Inferior parietal cortex (tissue), 1 donor: Measurements from ENCODE around the gene KRTDAP.
"Not testable (repeated sequence)": the region's sequence is repeated elsewhere in the genome, so short reads cannot be mapped to it uniquely, and the experiment has no call there.

Experiments used
- DNase-seq: peaks from one replicate; pipeline ENCODE4 v3.0.0-alpha.2; 2016; ENCODE audit errors: extremely low spot score

Gene KRTDAP

DNA sequence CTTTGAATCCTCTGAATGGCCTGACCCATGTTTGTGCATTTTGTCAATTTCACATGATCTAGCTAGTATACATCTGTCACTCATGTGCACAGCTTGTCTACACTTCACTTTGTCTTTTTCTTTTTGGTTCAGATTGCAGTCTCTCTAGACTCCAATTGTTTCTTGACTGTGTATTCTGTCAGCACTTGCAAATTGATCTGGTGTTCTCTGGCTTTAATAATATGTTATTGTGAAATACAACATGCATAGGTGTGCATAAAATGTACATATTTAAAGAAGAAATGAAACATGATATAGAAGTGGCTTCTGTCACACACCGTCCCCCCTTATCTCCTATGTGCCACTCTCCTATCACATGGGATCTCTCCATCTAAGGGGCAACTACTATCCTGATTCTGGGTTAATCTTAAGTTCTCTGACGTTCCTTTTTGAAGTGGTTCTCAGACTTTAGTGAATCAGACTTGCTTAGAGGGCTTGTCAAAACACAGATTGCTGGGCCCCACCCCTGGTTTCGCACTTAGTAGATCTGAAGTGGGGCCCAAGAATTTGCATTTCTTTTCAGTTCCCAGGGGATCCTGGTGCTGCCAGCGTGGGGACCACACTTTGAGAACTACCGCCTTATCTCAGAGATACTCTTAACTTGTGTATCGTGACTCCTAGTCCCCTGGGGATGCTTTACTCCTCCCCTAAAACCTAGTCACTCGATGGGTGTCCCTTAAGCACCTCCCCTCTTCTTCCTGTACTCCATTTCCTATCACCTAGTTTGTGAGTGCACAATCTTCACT is 5.8 kb downstream of the KRTDAP start:
- DNase-seq: no peak

DNA sequence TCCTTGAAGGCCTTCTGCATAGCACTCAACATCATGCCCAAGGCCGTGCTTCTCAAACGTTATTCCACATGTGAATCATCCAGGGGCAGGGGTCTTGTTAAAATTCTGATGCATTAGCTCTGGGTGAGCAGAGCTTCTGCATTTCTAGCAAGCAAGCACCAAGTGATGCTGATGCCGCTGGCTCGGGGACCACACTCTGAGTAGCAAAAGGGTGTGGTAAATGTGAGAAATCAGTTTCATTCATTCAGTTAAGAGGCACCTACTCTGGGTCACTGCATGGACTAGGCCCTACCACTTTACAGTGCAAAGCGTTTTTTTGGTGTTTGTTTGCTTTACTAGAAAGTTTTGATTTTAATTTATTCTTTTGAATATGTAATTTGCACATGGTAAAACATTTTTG is 7.2 kb downstream of the KRTDAP start:
- no peak for DNase-seq

DNA sequence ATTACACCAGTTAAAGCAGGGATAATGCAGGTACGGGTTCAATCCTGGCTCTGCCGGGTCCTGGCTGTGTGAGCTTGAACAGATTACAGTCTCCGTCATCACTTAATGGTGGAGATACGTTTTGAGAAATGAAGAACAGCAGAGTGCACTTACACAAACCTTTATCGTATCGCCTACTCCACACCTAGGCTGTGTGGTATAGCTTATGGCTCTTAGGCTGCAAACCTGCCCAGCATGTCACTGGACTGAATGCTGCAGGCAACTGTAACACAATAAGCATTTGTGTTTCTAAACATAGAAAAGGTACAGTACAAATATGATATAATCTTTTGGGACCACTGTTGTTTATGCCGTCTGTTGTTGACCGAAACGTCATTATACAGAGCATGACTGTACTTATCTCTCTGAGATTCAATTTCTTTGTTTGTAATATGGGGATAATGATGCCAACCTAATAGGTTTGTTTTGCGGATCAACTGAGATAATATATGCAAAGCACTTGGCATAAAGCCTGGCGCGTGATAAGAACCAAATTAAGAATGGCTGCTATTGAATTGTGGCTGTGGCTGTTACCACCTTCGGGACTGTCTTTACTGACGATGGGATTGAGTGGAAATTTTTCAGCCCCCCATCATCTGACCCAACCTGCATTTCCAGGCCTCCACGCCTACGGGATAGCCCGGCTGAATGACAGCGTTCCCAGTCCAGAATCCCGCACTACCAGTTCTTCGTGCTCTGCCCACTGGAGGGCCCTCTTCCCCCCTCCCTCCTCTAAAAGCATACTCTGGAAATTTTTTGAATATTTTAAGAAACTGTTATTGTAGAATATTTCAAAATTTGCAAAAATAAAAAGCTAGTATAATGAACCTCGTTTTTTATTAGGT is 11.2 kb downstream of the KRTDAP start:
- DNase-seq: no peak

DNA sequence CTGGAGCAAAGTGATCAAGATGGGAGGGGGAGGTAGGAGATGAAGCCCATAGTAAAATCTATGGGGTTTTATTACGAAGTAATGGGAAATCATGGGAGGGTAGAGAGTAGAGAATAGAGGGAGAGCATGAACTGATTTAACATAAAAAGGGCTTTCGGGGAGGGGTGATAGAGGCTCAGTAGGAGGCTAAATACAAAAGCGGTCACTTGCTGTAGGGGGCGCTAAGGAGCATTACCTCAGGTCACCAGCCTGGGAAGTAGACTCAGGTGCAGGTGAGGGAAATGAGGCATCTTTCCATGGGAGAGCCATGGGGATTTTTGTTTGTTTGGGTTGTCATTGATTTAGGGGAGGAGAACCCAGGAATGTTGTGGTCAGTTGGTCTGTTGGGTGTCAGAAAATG is 14.1 kb downstream of the KRTDAP start:
- no peak for DNase-seq

DNA sequence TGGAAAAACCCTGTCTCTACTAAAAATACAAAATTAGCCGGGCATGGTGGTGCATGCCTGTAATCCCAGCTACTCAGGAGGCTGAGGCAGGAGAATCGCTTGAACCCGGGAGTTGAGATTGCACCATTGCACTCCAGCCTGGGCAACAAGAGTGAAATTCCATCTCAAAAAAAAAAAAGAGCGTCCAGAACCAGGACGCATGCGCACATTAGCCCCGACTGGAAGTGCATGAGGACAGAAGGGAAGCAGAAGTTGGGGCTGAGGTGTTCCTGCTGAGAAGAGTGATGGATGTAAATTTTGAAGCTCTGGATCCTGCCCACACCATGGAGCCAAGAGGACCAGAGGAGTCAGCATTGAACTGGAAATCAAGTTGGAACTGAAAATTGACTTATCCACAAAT is 15.7 kb downstream of the KRTDAP start:
- not testable (repeated sequence) for DNase-seq

DNA sequence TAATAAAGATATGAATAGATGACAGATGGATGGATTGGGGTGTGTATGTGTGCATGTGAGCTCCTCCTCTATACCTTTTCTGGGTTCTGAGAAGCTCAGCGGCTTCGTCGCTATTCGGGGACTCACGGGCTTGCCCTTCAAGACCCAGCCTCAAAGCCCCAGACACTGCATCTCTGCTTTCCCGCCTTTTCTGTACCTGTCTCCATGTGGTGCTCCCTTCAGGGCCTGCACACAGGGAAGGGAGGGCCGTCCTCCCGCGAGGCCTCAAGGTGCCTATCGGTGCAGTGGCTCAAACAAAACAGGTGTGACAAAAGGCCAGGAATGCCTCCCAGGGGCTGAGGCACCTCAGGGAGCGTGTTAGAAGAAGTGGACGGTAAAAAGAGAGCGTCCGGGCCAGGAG is 16.2 kb downstream of the KRTDAP start:
- no peak for DNase-seq

DNA sequence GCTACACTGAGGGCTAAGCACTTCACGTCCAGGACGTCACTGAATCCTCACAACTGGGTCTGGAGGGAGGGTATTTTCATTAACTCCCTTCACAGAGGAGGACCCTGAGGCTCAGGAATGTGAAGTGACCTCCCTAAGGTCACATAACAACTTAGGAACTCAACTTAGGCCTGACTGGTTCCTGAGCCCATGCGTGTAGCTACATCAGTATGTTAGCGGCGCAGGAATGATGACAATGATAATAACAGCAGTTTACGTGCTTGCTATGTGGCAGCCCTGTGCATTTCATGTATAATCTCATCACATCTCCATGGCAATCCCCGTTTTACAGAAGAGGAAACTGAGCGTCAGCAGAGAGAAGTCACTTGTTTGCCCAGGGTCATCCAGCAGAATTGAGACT is 18.3 kb downstream of the KRTDAP start:
- DNase-seq: no peak

DNA sequence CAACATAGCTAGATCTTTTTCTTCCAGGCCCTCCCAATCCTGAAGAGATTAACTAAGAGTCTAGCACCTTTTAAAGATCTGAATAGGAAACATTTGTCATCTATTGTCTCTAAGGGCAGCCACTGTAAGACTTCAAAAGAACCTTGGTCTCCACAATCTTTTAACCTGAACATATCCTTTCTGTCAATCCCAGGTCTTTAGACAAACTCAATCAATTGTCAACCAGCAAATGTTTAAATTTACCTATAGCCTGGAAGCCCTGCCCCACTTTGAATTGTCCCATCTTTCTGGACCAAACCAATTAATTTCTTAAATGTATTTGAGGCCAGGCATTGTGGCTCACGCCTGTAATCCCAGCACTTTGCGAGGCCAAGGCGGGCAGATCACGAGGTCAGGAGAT is 19.2 kb downstream of the KRTDAP start:
- DNase-seq: not testable (repeated sequence)

DNA sequence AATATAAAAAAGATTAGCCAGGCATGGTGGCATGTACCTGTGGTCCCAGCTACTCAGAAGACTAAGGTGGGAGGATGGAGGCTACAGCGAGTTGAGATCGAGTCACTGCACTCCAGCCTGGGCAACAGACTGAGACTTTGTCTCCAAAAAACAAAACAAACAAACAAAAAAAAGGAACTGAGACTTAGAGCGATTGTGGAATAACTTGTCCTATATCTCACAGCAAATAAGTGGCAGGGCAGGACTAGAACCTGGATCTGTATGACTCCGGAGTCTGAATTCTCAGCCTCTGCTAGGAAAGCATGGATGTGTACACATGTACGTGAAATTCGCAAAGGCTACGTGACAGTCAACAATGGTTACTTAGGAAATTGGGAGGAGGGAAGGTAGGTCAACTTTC is 20.1 kb downstream of the KRTDAP start:
- no peak for DNase-seq

DNA sequence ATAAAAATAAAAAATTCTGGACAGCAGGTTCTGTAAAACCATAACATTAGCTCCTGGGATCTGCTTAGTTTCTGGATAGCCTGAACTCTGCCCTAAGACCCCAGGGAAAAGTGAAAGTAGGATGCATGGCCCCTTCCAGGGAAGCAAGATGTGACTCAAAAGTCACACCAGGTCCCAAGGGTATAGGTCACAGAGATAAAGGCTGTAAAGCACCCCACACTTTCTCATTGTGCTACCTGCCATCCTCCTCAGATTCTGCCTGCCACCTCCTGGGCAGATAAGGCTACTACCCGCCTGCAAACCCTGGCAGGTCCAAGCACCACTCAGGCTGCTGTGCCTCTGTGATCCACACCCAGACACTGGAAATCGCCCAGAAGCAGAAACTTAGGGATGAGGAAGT is 21.6 kb downstream of the KRTDAP start:
- peak; percentile 23 for DNase-seq

DNA sequence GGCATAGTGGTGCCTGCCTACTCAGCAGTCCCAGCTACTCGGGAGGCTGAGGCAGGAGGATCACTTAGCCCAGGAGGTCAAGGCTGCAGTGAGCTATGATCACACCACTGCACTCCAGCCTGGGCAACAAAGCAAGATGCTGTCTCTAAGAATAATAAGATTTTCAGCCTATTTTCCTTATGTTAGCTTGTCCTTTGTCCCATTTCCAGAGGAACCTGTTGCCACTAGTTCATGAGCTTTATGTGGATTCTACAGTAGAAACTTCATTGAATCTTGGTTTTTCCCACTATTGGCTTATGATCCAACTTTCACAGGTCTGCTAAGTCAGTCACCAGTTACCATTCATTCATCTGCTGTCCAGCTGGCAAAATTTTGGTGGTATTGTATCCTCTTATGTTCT is 24.0 kb downstream of the KRTDAP start:
- no peak for DNase-seq

DNA sequence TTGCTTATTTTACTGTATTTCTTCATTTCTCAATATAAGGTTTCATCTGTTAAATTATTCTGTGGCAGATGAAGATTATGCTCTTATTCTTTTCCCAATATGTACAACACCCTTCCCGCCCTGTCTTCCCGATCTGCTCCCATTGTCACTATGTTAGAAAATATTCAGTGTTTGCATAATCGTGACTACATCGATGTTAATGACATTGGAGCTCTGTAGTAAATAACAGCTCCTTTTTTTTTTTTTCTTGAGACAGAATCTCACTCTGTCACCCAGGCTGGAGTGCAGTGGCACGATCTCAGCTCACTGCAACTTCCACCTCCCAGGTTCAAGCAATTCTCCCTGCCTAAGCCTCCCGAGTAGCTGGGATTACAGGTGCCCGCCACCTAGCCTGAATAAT is 27.3 kb downstream of the KRTDAP start:
- not testable (repeated sequence) for DNase-seq

DNA sequence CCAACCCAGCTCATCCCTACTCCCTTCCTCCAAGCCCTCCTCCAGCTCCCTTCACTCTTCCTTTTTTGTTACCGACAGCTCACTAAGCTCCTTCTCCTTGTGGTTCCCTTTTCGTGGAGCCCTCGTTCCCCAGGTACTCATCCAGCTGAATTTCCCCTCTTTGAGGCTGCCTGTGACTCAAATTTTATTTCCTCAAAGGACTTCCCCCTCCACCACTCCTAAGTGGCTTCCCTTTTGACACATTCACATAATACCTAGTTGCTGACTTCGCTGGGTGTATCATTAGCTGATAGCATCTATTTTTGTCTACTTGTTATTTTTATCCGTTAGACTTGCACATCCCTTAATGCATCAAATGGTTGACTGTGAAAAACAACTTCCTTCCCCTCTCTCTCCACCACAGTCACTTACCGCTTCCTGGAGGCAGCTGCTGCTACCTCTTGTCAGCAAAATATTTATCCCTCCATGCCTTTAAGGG is 27.7 kb downstream of the KRTDAP start:
- no peak for DNase-seq

DNA sequence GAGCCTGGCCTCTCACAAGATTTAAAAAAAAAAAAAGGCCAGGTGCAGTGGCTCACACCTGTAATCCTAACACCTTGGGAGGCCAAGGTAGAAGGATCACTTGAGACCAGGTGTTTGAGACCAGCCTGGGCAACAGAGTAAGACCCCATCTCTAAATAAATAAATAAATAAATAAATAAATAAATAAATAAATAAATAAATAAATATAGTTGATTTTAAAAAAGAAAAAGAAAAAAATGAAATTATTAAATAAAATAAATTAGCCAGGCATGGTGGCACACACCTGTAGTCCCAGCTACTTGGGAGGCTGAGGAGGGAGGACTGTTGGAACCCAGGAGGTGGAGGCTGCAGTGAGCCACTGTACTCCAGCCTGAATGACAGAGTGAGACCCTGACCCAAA is 28.5 kb downstream of the KRTDAP start:
- not testable (repeated sequence) for DNase-seq

DNA sequence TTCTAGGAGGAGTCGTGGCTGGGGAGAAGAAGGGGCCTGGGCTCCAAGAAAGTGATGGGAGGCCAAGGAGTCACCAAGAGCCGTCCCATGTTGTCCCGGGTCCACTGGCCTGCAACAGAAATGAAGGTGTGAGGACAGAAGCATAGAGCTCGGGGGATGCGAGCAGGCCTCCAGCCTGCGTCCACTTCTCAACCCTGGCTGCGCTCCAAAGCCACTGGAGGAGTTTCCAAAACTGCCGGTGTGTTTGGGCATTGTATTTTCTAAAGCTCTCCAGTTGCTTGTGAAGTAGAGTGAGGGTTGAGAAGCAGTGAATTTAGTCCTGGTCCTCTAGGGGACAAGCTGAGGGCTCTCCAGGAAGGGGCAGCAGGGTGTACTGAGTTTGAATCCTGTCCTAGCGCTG is 29.2 kb downstream of the KRTDAP start:
- DNase-seq: no peak

DNA sequence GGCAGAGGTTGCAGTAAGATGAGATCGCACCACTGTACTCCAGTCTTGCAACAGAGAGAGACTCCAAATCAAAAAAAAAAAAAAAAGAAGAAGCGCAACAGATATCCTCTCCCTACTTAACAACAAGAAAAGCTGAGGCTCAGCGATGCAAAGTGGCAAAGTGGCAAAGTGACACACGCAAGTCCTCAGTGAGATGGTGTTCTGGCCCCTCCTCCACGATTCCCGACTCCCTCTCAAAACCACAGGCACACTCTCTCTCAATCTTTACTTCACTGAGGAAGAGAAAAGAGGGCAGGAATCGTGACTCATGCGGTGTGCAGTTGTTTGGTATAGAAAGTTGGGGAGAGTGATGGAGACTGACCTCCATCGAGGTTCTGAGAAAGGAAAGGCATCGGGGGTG is 29.7 kb downstream of the KRTDAP start:
- no peak for DNase-seq

DNA sequence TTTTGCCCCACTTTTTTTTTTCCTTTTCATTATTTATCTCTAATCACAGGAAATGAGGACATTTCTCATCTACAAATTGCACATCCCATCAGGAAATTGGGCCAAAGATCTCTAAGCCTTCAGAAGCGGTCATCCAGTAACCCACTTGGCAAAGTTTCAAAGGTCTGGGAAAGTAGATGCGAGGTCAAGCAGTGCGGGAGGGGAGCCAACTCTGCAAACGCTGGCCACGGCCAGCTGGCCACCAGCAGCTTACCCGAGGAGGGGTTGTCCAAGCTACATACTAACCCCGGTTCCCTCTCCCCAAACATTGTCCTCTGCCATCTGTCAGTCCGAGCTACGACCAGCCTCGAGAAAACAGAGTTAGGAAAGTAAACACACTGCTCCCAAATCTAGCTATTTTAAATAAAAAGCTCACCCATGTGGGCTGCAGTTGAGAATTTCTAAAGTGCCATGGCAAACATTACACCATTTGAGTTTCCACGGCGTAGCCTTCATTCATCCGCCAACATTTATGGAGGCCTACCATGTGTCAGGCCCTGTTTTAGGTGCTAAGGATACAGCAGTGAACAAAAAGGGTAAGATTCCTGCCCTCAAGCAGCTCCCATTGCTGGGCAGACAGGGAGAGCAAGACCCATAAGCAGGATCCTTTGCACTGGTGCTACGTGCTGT is 30.7 kb downstream of the KRTDAP start:
- no peak for DNase-seq

DNA sequence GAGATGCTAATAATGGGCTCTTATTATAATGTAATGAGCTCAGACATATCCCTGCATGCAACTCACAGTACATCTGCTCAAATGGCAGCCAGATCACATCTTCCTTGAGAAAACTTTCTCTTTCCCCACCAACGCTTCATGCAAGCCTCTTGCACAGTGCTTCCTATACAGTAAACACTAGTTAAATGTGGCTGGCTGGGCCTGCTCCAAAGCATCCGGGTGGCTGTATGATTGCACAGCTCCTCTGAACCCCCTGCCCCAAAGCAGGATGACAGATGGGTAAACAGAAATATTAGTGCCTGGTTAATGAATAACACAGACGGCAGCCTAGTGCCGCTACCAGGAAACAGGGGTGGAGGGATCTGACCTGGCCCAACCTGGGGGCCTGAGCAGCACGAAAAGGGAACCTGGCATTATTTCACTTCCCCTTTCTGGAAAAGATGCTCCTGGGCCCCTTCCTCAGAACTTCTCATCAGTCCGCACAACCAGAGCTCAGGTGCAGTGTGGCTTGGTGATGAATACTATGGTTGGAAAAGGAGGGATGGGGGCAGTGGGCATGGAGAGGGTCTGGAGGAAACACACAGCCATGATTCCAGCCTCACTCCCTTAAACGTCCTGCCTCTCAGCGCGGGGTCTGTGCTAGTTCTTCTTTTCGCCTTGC is 31.4 kb downstream of the KRTDAP start:
- no peak for DNase-seq

DNA sequence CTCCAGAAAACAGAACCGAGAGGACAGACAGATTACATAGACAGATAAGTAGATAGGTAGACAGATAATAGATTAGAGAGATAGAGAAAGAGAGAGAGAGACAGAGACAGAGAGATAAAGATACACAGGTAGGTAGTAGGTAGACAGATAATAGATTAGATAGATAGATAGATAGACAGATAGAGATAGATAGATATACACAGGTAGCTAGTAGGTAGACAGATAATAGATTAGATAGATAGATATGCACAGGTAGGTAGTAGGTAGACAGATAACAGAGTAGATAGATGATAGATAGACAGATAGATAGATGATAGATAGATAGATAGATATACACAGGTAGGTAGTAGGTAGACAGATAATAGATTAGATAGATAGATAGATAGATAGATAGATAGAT is 32.1 kb downstream of the KRTDAP start:
- no peak for DNase-seq

DNA sequence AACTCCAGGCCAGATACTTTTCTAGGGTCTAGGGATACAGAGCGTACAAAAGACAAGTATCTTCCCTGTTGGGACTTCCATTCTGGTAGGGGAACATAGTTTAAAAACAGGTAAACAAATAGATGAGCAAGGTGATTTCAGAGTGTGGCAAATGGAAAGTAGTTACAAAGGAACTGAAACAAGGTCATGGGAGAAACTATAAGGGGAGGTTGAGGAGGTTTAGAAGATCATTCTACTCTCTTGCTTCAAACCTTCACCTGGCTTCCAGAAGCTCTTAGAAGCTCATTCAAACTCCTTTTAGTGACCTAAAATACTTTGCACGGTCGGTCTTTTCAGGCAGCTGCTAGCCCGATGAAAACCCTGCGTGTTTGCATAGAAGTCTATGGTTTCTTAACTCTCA is 33.1 kb downstream of the KRTDAP start:
- no peak for DNase-seq

DNA sequence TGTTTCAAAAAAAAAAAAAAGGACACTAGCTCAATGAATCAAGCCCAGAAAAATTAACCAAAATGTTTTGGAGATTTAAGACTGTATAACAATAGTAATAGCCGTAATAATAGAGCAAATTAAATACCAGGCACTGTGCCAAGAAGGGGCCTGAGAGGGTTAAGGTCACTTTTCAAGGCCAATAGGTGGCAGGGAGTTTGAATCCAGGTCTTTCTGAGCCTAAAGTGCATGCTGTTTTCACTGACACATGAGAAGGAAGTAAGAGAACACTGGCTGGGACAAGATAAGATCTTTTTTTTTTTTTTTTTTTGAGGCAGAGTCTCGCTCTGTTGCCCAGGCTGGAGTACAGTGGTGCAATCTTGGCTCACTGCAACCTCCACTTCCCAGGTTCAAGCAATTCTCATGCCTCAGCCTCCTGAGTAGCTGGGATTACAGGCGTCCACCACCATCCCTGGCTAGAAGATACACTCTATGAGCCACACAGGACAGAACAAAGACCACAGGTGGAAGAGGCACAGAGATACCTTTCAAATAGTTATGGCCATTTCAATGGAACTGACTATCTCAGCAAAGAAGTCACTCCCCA is 34.6 kb downstream of the KRTDAP start:
- DNase-seq: no peak

DNA sequence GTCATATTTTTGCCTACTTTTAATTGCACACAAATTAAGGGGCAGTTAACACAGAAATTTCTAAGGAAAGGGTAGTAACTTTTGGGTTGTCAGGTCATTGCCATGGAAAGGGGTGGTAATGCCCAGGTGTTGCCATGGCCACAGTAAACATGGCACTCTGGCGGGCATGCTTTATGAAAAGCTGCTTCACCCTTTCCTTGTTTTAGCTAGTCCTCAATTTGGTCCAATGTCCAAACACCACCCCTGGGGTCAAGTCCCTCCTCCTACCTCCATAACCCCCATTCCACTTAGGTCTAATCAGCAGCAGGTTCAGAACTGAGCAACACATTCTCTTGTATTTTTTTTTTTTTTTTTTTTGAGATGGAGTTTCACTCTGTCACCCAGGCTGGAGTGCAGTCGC is 35.6 kb downstream of the KRTDAP start:
- DNase-seq: no peak
